Epidermal melanocyte (primary cell): ENCODE measurements around the gene POTEM.
"Not testable (repeated sequence)": the region's sequence is repeated elsewhere in the genome, so short reads cannot be mapped to it uniquely, and the experiment has no call there.

Source experiments
- DNase-seq: peaks from one replicate; pipeline ENCODE4 v3.0.0; 2011; ENCODE audit warnings: low spot score; ENCODE audit not compliant: insufficient read length

The POTEM gene

DNA sequence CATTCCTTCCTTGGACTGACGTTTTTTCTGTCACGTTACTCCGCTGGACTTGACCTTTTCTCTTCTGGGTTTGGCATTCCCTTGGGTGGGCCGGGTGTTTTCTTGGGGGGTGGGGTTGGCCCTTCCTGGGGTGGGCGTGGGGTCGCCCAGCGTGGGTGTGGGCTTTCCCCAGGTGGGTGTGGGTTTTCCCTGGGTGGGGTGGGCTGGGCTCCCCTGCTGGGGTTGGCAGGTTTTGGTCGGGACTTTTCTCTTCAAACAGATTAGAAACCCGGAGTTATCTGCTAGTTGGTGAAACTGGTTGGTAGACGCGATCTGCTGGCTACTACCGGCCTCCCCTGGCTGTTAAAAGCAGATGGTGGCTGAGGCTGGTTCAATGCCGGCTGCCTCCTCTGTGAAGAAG lies at the start of gene POTEM:
POTEM (plus strand) TSS at position 301 of the 400 bp plus-strand sequence; CDS start at position 353, 52 bp downstream.
- DNase-seq, result not testable (repeated sequence)

DNA sequence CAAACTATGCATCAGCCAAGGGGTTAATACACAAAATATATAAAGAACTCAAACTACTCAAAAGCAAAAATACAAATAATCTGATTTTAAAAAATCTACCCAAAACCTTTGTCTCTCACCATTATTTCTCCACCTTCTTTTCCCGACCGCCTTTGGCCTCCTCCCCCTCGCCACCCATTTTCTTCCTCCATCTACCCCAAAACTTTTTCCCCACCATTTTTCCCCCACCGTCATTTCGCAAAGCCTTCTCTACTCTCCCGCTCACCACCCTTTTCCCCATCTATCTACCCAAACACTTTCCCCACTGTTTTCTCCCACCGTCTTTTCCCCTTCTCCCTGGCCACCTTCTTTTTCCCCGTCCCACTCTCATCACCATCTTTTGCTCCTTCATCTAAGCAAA lies 48.9 kb upstream of the POTEM start:
- DNase-seq, result not testable (repeated sequence)

DNA sequence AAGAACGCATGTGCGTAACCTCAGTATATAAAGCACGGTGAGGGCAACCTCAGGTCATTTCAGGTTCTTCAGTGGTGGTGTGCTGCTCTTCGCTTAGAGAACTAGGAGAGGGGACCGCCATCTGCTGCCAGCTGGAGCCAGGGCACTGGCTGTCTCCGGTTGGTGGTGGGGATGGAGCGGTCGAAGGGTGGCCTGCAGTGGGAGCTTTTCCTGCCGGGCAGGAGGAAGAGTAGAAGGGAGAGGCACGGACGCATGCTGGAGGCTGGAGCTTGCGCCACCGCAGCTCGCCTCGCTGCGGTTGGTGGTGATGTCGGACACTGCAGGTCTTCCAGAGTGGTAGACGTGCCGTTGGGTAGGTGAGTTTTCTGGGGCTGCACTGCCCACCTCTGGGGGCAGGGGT lies 47.2 kb upstream of the POTEM start:
- not testable (repeated sequence) for DNase-seq

DNA sequence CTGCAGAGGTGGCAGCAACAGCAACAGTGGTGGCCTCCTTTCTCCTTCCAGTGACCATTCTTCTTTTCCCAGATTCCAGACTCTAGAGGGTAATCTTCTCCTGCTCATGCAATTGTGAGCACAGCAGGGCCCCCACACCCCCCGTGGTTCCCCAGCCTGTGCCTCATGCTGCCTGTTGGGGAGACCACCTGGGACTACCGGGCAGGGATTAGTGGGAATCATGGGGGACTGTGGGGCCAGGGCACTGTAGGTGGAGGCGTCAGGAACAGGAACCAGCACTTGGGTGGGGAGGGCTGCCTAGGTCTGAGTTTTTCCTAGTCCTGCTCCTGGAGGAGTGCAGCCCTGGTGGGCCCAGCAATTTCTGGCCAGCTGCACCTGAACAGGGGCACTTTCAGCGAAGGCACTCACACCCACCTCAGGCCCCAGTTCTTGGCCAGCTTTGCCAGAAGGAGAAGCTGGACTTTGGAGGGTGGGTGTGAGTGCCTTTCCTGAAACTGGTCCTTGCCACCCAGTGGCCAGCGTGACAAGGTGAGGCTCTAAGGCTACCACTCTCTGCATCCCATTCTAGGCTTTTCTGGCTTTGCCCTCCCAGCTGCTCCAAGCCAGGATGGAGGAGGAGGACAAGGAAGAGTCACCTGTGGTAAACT lies 46.1 kb upstream of the POTEM start:
- DNase-seq, result not testable (repeated sequence)

DNA sequence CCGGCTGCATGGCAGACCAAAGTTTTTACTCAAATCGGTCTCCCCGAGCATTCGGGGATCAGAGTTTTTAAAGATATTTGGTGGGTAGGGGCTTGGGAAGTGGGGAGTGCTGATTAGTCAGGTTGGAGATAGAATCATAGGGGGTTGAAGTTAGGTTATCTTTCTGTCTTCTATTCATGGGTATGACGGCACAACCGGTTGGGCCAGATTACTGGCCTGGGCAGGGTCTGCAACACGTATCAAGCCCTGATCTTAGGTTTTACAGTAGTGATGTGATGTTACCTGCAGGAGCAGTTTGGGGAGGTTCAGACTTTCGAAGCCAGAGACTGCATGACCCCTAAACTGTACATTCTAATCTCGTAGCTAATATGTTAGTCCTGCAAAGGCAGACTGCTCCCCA lies 30.4 kb upstream of the POTEM start:
- not testable (repeated sequence) for DNase-seq

DNA sequence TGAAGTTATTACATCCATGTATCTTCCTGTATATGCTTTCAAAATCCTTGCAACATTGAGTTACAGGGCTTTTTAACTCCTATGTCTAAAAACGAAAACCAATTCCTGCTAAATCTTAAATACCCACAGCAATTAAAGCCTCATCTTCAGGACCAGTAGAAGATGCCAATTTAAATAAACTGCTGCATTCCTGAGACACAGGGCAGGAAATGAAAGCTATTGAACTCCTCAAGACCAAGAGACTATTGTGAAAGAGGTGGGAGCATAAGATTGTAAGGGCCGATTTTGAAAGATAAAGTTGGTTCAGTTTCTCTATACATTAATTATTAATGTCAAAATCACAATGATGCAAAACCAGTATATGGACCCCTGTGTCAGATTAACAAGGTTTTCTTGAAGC lies 28.5 kb upstream of the POTEM start:
- not testable (repeated sequence) for DNase-seq

DNA sequence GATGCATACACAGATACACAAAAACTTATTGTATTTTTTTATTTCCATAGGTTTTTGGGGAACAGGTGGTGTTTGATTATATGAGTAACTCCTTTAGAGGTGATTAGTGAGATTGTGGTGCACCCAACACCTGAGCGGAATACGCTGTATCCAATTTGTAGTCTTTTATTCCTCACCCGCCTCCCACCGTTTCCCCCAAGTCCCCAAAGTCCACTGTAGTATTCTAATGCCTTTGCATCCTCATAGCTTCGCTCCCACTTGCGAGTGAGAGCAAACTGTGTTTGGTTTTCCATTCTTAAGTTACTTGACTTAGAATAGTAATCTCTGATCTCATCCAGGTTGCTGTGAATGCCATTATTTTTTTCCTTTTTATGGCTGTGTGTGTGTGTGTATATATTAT lies 17.3 kb upstream of the POTEM start:
- DNase-seq, result not testable (repeated sequence)

DNA sequence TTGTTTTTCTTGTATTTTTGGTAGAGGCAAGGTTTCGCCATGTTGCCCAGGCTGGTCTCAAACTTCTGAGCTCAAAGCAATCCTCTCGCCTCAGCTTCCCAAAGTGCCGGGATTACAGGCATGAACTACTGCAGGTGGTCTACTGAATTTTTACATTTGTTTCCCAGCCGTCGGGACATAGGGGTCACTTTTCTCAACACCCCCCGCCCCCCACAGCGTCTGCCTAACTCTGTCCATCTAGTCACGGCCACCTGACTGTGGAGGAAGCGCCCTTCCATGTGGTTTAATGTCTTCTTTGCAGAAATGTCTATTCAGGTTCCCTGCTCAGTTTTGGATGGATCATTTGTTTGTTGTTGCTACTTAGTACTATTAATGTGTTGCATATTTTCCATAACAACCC lies 14.1 kb upstream of the POTEM start:
- not testable (repeated sequence) for DNase-seq

DNA sequence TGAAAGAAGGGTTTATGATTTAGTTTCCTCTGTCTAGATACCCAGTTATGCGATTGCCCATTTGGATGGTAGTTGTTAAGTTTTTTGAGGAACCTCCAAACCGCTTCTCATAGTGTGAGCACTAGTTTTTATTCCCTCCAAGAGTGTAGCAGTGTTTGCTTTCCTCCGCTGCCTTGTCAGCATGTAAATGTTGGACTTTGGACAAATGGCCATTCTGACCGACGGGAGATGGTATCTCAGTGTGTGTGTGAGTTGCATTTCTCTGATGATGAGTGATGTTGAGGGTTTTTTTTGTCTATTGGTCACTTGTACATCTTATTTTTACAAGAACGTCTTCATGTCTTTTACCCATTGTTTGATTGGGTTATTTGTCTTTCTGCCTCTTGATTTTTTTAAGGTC lies 11.4 kb upstream of the POTEM start:
- DNase-seq, result not testable (repeated sequence)

DNA sequence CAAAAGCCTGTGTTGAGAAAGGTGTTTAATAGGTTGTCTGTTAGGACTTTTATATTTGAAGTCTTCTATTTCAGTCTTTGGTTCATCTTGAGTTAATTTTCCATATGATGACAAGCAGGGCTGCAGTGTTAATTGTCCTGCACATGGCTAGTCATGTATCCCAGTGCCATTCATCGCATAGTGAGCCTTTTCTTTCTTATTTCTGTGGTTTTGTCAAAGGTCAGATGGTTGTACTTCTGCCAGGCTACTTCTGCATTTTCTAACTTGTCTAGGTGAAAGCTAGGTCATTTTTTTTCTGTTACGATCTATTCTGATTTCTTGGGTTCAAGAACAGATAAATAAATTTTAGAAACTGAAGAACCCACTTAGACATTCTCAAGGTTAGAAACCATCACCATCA lies 5.7 kb upstream of the POTEM start:
- DNase-seq, result not testable (repeated sequence)

DNA sequence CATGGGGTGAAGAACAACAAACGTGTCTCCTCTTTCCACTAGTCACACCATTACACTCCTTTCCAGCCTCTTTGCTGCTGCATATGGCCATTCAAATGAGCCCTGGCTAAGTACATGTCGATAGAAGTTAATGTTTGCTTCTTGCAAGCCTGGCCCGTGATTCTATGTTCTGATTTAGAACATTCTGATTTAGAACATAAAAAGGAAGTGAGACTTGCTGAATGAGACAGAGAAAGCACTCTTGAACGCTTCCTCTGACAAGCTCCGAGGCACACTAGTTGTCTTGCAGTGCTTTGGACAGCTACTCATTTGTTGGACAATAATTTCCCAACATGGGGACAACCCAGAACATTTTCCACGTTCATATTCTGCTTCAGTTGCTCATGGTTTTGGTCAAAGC lies 5.1 kb upstream of the POTEM start:
- DNase-seq, result not testable (repeated sequence)

DNA sequence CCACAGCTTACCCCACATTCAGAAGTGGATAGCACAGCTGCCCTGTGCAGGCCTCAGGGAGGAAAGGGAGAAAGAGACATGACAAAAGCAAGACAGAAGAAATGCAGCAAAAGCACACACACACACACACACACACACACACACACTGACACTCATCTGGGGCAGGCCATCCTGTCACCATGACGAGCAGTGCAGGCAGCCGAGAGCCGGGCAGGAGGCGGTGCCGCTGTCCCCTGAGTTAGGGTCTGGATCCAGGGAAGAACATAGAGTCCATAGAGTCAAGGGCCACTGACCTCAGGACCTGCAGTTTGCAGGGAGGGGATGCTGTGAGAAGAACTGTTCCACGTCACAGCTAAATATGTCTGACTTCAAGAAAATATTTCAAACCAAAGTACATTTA lies 4.0 kb upstream of the POTEM start:
- DNase-seq, result not testable (repeated sequence)

DNA sequence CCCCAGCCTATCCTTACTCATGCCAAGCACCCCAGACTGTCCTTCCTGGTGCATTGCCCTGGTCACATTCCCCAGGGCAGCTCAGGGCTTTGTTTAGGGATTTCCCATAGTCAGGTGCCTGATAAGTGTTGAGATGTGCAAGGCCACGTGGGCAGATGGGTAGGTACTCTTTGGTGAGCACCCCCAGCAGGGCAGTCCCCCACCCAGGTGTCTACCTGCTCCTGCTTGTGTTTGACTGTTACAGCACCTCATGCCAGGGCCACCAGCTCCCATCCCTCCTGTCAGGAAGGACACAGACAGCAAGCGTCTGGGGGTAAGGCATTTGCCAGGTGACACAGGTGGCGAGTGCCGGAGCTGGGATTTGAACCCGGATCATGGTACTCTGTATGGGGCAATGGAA lies 2.4 kb upstream of the POTEM start:
- not testable (repeated sequence) for DNase-seq

DNA sequence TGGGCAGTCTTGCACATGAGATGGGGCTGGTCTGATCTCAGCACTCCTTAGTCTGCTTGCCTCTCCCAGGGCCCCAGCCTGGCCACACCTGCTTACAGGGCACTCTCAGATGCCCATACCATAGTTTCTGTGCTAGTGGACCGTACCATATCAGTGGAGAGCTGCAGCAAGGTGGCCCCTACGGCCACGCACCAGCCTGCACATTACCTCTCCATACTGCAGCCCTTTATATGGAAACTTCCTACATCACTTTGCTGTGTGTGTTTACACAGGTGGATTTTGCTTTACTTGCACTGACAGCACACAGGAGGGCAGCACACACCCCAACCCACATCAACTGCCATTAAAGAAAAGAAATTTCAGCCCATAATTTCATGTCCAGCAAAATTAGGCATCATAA lies 35.3 kb downstream of the POTEM start:
- not testable (repeated sequence) for DNase-seq

DNA sequence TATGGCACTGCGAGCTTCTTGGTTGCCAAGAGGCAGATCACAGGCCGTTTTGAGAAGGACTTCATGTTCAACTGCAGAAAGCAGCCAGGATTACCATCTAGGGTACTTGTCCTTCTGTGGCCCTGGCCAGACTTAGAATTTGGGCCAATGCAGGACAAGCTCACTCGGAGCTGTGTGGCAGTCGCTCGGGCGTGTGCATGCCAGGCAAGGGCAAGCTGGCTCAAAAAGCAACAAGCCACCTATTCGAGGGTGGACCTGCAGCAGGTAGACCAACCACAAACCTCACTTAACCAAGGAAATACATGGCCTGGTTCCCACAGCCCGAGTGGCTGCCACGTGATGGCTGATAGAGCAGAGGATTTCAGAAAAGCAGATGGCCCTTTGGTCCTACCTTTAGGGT lies 39.3 kb downstream of the POTEM start:
- DNase-seq, result not testable (repeated sequence)

DNA sequence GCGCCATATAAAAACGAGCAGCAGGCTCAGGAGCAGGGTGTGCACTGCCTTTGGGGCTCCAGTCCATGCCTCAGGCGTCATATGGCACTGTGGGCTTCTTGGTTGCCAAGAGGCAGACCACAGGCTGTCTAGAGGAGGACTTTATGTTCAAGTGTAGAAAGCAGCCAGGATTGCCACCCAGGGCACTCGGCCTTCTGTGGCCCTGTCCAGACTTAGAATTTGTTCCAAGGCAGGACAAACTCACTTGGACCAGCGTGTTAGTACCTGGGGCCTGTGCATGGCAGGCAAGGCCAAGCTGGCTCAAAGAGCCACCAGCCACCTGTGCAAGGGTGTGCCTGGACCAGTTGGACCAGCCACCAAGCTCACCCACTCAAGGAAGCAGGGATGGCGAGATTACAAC lies 40.4 kb downstream of the POTEM start:
- not testable (repeated sequence) for DNase-seq

DNA sequence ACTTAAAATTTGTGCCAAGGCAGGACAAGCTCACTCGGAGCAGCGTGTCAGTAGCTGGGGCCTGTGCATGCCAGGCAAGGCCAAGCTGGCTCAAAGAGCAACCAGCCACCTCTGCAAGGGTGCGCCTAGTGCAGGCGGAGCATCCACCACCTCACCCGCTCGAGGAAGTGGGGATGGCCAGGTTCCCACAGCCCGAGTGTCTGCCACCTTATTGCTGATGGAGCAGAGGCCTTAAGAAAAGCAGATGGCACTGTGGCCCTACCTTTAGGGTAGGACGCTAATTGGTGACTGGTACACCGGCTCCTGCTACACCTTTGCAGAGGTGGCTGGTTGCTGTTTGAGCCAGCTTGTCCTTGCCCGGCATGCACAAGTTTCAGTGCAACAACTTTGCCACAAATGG lies 43.8 kb downstream of the POTEM start:
- DNase-seq, result not testable (repeated sequence)

DNA sequence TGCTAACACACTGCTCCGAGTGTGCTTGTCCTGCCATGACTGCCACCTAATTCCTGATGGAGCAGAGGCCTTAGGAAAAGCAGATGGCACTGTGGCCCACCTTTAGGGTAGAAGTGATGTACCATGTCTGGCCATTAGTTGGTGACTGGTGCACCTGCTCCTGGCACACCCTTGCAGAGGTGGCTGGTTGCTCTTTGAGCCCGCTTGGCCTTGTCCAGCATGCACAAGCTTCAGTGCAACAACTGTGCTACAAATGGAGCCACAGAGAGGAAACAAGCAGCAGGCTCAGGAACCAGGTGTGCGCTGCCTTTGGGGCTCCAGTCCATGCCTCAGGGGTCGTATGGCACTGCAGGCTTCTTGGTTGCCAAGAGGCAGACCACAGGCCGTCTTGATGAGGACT lies 44.5 kb downstream of the POTEM start:
- DNase-seq, result not testable (repeated sequence)

DNA sequence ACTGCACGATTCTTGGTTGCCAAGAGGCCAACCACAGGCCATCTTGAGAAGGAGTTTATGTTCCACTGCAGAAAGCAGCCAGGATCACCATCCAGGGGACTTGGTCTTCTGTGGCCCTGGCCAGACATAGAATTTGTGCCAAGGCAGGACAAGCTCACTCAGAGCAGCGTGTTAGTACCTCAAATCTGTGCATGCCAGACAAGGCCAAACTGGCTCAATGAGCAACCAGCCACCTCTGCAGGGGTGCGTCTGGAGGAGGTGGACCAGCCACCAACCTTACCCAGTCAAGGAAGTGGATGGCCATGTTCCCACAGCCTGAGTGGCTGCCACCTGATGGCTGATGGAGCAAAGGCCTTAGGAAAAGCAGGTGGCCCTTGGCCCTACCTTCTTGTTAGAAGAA lies 48.0 kb downstream of the POTEM start:
- not testable (repeated sequence) for DNase-seq

DNA sequence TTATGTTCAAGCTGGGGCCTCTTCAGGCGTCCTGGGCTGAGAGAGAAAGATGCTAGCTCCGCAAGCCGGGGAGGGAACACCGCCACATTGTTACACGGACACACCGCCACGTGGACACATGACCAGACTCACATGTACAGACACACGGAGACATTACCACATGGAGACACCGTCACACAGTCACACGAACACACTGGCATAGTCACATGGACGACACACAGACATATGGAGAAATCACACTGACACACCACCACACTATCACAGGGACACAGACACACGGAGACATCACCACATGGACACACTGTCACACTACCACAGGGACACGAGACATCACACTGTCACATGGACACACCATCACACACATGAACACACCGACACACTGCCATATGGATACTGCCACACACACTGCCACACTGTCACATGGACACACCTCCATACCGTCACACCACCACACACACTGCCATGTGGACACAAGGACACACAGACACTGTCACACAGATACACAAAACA lies 57.9 kb downstream of the POTEM start:
- not testable (repeated sequence) for DNase-seq

DNA sequence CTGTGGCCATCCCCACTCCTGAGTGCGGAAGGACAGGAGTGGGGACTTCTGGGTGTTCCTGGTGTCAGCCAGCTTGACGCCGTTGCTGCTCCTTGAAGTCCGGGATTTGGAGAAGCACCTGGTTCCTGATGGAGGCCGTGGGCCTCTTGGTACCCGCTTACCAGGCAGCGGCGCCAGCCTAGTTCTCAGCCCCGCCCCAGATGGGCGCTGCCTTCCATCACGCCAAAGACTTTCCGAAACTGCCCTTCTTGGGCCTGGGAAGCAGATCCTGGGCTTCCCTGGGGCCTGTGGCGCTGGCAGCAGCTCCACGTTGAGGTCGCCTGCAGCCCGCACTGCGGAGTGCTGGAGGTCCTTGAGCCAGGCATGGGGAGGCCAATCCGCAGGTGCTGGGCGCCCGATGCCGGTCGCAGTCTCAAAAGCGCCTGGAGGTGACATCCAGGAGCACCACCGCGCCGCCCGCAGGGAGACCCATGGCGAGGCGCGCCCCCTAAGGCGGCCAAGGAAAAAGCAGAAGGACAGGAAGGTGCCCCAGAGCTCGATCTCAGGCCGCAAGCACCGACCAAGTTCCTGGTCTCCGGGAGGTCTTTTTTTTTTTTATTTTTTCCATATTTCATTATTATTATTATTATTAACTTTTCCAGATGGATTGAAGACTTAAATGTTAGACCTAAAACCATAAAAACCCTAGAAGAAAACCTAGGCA lies 59.6 kb downstream of the POTEM start:
- not testable (repeated sequence) for DNase-seq

DNA sequence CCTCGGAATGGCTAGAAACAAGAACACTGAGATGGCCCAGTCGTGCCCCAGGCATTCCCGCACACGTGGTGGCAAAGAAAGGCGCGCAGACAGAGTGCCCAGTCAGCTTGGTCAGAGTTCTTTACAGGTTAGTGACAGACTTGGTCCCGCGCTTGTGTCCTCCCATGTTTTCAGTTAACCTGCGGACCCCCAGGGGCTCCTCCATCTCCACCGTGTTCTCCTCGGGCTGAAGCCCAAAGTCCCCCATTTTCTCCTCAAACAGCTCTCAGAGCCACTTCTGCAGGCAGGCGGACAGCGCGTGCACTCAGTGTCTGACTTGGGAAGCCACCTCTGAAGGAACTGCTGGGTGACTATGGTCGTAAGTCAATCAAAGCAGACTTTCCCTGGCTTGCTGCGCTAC lies 60.7 kb downstream of the POTEM start:
- not testable (repeated sequence) for DNase-seq
